OCI-LY7 (cell line): ENCODE results near the gene FOXN3. TPM values are rescaled to one million over a fixed set of nuclear protein-coding genes. Genes with fewer than 3 reads are reported as not detected.

Source experiments
- BruUV-seq: library from RNA; stranded (reverse); fragments of 400-500 nt; replicated peaks from 2 replicates; lab custom pipeline; 2021; lab: Mats Ljungman, UMichigan
- CTCF ChIA-PET: fragments of 300-600 bp; sonication (Branson Sonifier 250); formaldehyde crosslinking; loops from one replicate; lab custom pipeline; 2022; ENCODE audit warnings: antibody characterized with exemption; ENCODE audit not compliant: unreplicated experiment; lab: Charles Lee
- POLR2A ChIA-PET: fragments of 300-600 bp; sonication (Branson Sonifier 250); formaldehyde crosslinking; loops from one replicate; lab custom pipeline; 2022; ENCODE audit warnings: antibody characterized with exemption; lab: Charles Lee
- DNase-seq: peaks from one replicate; pipeline ENCODE4 v3.0.0-alpha.2; 2015; ENCODE audit warnings: low spot score
- H2AFZ ChIP-seq: fragments of 200-600 bp; sonication (generic), shearing (Covaris generic); 2 replicates; pipeline ENCODE4 v1.6.1; 2014; ENCODE audit warnings: mild to moderate bottlenecking, antibody characterized with exemption, low read length, moderate library complexity
- H3K27ac ChIP-seq: fragments of 200-600 bp; sonication (generic); 2 replicates; pipeline ENCODE4 v1.5.1; 2014; ENCODE audit warnings: mixed run types, low read depth, mild to moderate bottlenecking, moderate library complexity, low read length, inconsistent platforms; ENCODE audit not compliant: poor library complexity, severe bottlenecking
- H3K36me3 ChIP-seq: fragments of 200-600 bp; sonication (generic); 2 replicates; pipeline ENCODE4 v1.6.1; 2014; ENCODE audit warnings: mild to moderate bottlenecking, antibody characterized with exemption, low read length, moderate library complexity, mixed read lengths; ENCODE audit not compliant: insufficient read depth
- H3K4me1 ChIP-seq: fragments of 200-600 bp; sonication (generic); 2 replicates; pipeline ENCODE4 v1.5.1; 2014; ENCODE audit warnings: mild to moderate bottlenecking, low read length; ENCODE audit not compliant: insufficient read depth, poor library complexity, severe bottlenecking
- H3K4me2 ChIP-seq: fragments of 200-600 bp; sonication (generic); 2 replicates; pipeline ENCODE4 v1.6.1; 2014; ENCODE audit warnings: mild to moderate bottlenecking, low read length
- H3K4me3 ChIP-seq: fragments of 200-600 bp; sonication (generic); 2 replicates; pipeline ENCODE4 v1.5.1; 2014; ENCODE audit warnings: mild to moderate bottlenecking, low read depth, low read length; ENCODE audit not compliant: poor library complexity, severe bottlenecking
- H3K79me2 ChIP-seq: fragments of 200-600 bp; sonication (generic); 2 replicates; pipeline ENCODE4 v1.6.1; 2016; ENCODE audit warnings: low read depth, mild to moderate bottlenecking, low read length, moderate library complexity, mixed read lengths; ENCODE audit not compliant: insufficient read depth
- H3K9me2 ChIP-seq: fragments of 200-600 bp; sonication (generic); 2 replicates; pipeline ENCODE4 v1.6.1; 2016; ENCODE audit warnings: mild to moderate bottlenecking, low read length, mixed read lengths; ENCODE audit not compliant: insufficient read depth
- H3K9me3 ChIP-seq: fragments of 200-600 bp; sonication (generic); 2 replicates; pipeline ENCODE4 v1.6.1; 2014; ENCODE audit warnings: mild to moderate bottlenecking, mixed run types, low read length, mixed read lengths
- H4K20me1 ChIP-seq: fragments of 200-600 bp; sonication (generic); 2 replicates; pipeline ENCODE4 v1.6.1; 2014; ENCODE audit warnings: mild to moderate bottlenecking, antibody characterized with exemption, low read length, moderate library complexity, mixed read lengths; ENCODE audit not compliant: insufficient read depth
- CTCF ChIP-seq: fragments of 200-600 bp; sonication (generic); conservative IDR thresholded peaks from 2 replicates; pipeline ENCODE4 v1.5.1; 2014; ENCODE audit warnings: mild to moderate bottlenecking, antibody characterized with exemption, low read length, moderate library complexity, mixed read lengths
- EZH2phosphoT487 ChIP-seq: fragments of 200-600 bp; sonication (generic); IDR thresholded peaks from 2 replicates; pipeline ENCODE4 v1.6.1; 2018; ENCODE audit warnings: low read depth, borderline replicate concordance, mild to moderate bottlenecking, mixed run types, antibody characterized with exemption, low read length, moderate library complexity, mixed read lengths
- intact Hi-C: fragments of 100-400 bp; cut with micrococcal nuclease; formaldehyde crosslinking; loops from one replicate; pipeline ENCODE4 v1.10.0; 2022; ENCODE audit not compliant: unreplicated experiment
- total RNA-seq, 2 experiments: library from RNA; depleted of rRNA in 1 of 2; stranded (reverse); fragments of >200 nt in 1 of 2; shearing (Covaris generic) in 1 of 2; gene quantifications; 2 replicates each; pipeline ENCODE4 v1.2.3, GENCODE V29; 2014 to 2022

Gene FOXN3
- total RNA-seq, 2 experiments from 2014 or later: 77.7 to 102 TPM

DNA sequence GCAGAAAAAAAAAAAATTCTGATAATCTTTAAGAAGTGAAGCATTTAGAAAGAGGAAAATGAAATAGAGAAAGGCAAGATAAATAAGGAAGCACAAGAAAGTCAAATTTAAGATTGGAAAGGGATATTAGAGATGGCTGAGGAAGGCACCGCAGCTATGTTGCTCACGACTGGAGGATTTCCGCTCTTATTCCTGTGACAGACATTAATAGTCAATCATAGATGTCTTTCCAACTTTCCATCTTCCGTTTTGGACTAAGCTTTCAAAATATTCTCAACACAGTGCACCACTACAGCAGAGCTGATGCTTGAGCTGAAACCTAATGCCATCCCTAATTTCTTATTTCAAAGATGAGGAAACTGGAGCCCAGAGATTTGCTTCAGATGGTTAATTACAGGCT, 290.6 kb downstream of the FOXN3 start:
- Histone ChIP-seq H3K27ac (no peak overlapping the region), H3K4me2 (no peak overlapping the region), H2AFZ (no peak overlapping the region), H4K20me1 (no peaks in the 10 kb centered on the region), H3K9me2 (no peaks in the 10 kb centered on the region), H3K79me2 (no peaks in the 10 kb centered on the region), H3K4me1 (peaks cover 5% of the 10 kb centered on the region), H3K9me3 (no peaks in the 10 kb centered on the region), H3K4me3 (no peak overlapping the region), H3K36me3 (no peaks in the 10 kb centered on the region)
- ChIA-PET CTCF (no interaction called here), POLR2A (interaction anchor here (0.6 kb wide), 1 partner anchor 531 kb away, joined by 3 read pairs; no protein-coding TSS in a partner anchor)
- no peak for TF ChIP-seq EZH2phosphoT487
- no peak for DNase-seq
- intact Hi-C loops: no loop called here
- no TSS peak for BruUV-seq

GRCh38 chr14:89125216-89125615, 291.8 kb downstream of the FOXN3 start:
- no peak for DNase-seq
- Histone ChIP-seq H3K27ac (no peak overlapping the region), H3K79me2 (no peaks in the 10 kb centered on the region), H3K36me3 (no peaks in the 10 kb centered on the region), H3K4me2 (no peak overlapping the region), H3K9me2 (no peaks in the 10 kb centered on the region), H3K9me3 (no peaks in the 10 kb centered on the region), H3K4me3 (no peak overlapping the region), H3K4me1 (peaks cover 5% of the 10 kb centered on the region), H2AFZ (no peak overlapping the region), H4K20me1 (no peaks in the 10 kb centered on the region)
- CTCF ChIA-PET: no interaction called here
- TF ChIP-seq EZH2phosphoT487 (no peak), CTCF (no peak)
- POLR2A ChIA-PET: interaction anchor here (1.0 kb wide), 1 partner anchor 218 kb away, joined by 3 read pairs; no protein-coding TSS in a partner anchor
- no TSS peak for BruUV-seq
- intact Hi-C loops: no loop called here

GRCh38 chr14:89123851-89124250, 293.2 kb downstream of the FOXN3 start:
- Histone ChIP-seq H3K79me2 (no peaks in the 10 kb centered on the region), H3K9me2 (no peaks in the 10 kb centered on the region), H3K4me3 (no peak overlapping the region), H3K36me3 (no peaks in the 10 kb centered on the region), H2AFZ (no peak overlapping the region), H4K20me1 (no peaks in the 10 kb centered on the region), H3K4me2 (no peak overlapping the region; the same call in 1 of the 2 replicates), H3K4me1 (peaks cover 5% of the 10 kb centered on the region), H3K27ac (no peak overlapping the region), H3K9me3 (no peaks in the 10 kb centered on the region)
- no TSS peak for BruUV-seq
- intact Hi-C loops: no loop called here
- DNase-seq: peak; percentile 14
- TF ChIP-seq CTCF: no peak
- TF ChIP-seq EZH2phosphoT487: no peak
- POLR2A ChIA-PET: no interaction called here
- CTCF ChIA-PET: no interaction called here
